Activated CD4-positive, alpha-beta T cell treated with anti-CD3 and anti-CD28 coated beads for 1 hour (primary cell): Measurements from ENCODE around the gene COL4A1.
"Not testable (repeated sequence)": the region's sequence is repeated elsewhere in the genome, so short reads cannot be mapped to it uniquely, and the experiment has no call there.

Source experiments
- DNase-seq: peaks from one replicate; pipeline ENCODE4 v3.0.0-alpha.2; 2020

The COL4A1 gene

DNA sequence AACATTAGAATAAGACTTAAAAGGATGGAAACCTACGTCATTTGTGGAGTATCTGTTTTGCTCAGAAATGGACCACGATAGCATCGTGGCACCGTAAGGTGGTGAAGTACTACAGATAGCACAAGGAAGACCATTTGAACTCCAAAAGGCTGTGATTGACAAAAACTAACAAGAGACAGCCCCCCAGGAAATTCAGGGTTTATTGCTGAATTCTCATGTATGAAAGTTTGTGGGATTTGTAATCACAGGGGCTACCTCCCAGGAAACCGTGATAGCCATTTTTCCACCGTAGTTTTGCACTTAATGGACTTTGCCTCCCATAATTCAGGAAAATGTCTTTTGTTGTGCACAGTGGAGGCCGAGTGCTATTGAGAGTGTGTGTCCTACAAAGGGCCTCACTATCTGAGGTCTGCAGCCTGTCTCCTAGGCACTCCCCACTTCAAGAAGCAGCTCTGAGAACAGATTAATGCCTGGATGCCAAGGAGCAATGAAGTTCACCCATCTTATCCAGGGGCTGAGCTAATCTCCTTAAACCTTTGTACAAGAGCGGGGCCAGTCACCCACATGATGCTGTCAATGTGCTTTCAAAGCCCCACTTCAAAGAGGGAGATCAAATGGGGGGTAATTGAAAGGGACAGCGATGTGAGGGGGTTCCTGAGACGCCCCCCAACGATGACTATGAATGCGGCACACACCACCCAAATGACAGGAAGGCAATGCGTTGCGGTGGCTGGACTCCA, 182.6 kb downstream of the COL4A1 start:
- no peak for DNase-seq

DNA sequence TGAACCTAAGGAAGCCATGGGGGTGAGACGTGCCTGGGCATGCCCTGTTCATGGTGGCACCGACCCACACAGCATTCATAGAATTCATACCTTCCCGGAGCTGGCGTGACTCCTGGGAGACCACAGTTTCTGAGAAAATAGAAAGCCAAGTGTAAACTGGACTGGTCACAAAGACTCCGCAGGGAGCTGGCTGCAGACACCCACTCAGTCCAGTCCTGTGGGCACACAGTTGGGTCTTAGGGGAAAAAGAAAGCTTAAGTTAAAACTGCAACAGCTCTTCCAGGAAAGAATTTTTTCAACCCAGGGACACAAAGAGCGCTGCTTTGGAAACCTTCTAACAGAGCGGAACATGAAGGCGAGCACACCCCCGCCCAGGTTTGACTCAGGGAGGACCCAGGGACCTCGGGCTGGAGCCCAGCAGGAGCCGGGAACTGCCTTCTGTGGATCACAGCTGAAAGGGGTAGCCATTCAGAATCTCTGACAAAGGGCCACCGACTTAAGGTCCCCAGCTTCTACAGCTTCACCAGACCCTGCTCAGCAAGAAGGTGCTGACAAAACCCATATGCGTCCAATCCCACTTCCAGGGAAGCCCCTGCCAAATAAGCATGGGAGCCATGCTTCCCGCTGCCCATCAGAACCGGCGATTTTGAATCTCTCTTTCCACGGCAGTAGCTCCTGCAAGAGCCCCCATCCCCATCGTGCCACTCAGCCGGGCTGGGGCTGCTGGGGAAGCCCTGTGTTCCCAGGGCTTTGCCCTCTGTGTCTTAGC, 183.7 kb downstream of the COL4A1 start:
- DNase-seq, result no peak

DNA sequence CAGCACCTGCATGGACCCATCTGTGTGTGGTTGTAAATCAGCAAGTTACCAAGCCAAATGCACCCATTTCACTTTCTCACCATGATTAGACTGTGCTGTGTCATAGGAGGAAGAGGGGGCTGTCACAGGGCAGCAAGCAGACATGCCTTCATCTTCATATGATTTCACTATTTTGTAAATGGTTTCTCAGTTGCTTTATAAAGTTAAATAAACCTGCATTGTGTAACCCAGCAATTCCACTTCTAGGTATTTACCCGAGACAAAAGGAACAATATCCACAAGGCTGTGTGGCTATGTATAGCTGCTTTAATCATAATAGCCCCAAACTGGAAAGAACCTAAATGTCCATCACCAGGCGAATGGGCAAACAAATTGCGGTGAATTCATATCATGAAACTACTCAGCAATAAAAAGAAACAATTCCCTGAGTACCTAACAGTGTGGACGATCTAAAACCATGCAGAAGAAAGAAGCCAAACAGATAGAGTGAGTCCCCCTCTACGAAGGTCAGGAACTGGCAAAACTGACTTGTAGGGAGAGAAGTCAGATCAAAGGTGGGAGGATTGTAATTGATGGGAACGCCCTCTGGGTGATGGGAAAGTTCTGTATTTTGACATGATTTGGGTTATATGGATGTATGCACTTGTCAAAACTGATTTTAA, 185.4 kb downstream of the COL4A1 start:
- no peak for DNase-seq

GRCh38 chr13:110119935-110120905, 186.7 kb downstream of the COL4A1 start:
- DNase-seq, result no peak

DNA sequence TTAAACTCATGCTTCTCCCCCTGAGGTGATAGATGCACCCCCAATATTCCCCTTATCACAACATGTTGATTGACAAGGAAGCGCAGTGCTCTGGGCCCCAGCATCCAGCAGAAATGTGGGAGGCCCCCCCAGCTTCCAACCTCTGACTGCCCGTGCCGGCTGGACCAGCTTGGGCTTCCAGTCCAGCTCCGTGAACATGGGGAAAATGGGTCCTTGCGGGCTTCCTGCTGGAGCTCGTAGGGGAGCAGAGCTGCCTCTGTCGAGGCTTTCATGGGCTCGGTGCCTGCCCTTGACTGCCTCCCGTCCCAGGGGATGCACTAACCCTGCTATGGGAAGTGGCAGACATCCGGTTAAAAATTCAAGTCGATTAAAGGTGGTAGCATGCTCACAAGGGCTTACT, 188.9 kb downstream of the COL4A1 start:
- DNase-seq, result no peak

DNA sequence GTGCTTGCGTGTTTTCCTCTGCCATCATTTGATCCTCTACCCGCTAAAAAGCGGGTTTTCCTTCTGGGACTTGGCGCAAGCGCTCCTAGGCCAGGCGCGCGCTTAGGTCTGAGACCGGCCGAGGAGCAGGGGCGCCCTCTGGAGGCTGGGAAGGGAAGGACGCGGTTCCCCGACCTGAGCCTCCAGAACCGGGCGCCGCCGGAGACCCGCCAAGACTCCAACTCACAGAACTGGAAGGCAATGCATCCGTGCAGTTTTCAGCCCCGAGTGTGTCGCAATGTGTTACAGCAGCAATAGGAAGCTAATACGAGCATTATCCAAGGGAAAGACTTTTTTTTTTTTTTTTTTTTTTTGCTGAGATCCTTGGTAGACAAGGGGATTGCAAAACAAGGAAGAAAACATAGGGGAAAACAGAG, 190.9 kb downstream of the COL4A1 start:
- no peak for DNase-seq

- no peak for DNase-seq
Observed at GRCh38 chr13:110115591-110115990, 191.4 kb downstream of the COL4A1 start.

DNA sequence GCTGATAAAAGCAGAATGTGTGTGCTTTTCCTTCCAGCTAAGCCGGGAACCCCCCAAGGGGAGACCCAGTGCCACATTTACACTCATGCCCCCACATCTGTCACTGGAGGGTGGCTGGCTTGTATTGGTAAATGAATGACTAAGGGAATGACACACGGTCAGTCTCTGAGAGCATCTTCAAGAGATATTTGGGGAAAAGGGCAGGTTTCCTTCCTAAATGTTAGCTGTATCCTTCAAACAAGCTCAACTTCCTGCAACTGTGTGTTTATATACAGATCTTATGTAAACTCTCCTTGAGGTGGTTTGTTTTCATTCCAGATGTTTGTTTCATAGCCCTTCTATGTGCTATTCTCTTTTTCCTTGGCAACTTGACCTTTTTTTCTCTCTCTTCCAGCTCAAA, 192.6 kb downstream of the COL4A1 start:
- no peak for DNase-seq

DNA sequence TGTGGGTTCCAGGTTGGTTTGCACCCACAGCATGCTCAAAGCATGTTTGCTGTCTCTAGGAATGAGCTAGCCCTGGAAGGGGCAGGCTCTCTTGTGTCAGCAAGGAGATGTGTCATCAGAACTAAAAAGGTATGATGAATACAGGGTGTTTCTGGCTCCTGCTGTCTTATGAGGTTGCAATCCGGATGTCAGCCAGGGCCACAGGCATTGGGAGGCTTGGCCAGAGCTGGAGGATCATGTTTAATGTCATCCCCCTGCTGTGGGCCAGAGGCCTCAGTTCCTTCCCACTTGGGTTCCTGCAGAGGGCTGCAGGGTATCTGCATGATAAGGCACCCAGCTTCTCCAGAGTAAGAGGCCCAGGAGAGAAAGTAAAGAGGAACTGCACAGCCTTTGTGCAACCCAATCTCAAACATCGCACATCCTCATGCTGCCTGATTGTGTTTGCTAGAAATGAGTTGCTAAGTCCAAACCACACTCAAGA, 193.6 kb downstream of the COL4A1 start:
- no peak for DNase-seq

DNA sequence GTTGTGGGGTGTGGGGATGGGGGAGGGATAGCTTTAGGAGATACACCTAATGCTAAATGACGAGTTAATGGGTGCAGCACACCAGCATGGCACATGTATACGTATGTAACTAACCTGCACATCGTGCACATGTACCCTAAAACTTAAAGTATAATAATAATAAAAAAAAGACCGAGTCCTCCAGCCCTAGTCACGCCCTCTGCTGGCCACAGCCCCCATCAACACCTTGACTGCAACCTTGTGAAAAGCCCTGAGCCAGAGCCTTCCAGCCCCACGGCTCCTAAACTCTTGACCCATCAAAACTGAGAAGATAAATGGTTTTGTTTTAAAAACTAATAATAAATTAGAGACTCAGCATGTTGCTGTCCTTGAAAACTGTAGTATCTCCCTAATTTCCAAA, 194.6 kb downstream of the COL4A1 start:
- not testable (repeated sequence) for DNase-seq

GRCh38 chr13:110110783-110111182, 196.2 kb downstream of the COL4A1 start:
- DNase-seq, result no peak

GRCh38 chr13:110109910-110110309, 197.0 kb downstream of the COL4A1 start:
- DNase-seq, result no peak

GRCh38 chr13:110109140-110109783, 197.7 kb downstream of the COL4A1 start:
- DNase-seq, result no peak

- DNase-seq, result no peak
Observed at GRCh38 chr13:110108348-110109139, 198.4 kb downstream of the COL4A1 start.

GRCh38 chr13:110107568-110108347, 199.2 kb downstream of the COL4A1 start:
- no peak for DNase-seq

- DNase-seq, result no peak
Observed at GRCh38 chr13:110106726-110107125, 200.2 kb downstream of the COL4A1 start.

GRCh38 chr13:110105136-110105535, 201.8 kb downstream of the COL4A1 start:
- no peak for DNase-seq

GRCh38 chr13:110103534-110103933, 203.4 kb downstream of the COL4A1 start:
- no peak for DNase-seq

DNA sequence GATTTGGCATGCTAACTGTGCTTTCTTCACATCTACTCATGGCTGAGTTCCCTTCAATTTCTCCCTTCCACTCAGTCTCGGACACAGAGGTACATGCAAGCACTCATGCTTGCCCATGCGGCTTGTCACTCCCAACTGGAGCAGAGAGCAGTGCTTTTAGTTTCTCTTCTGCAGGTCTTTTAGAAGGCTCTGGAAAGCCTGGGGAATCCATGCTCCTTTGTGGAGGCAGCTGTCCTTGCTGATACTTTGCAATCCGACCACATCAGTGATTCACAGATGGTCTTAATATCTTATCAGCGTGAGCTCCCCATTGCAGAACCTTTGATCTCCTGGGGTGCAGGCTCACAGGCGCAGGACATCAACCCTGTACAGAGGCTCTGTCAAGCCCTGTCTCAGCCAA, 203.9 kb downstream of the COL4A1 start:
- no peak for DNase-seq

DNA sequence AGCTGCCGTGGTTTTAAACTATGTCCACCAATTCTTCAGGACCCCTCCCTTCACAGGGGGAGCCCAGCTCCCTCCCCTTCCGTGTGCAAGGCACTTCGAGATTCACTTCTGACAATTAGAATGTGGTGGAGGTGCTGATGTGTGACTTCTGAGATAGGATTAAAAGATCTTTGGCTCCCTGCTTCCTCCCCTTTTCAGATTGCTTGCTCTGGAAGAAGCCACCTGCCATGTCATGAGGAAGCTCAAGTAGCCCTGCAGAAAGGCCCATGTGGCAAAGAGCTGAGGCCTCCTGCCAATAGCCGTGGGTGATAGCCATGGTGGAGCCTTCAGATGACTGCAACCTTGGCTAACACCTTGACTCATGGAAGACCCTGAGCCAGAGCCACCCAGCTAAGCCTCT, 204.9 kb downstream of the COL4A1 start:
- DNase-seq, result no peak
